SJCRH30 (cell line): Measurements from ENCODE around the gene OR2T11. TPM values are rescaled to one million over a fixed set of nuclear protein-coding genes. Genes with fewer than 3 reads are reported as not detected.
A peak's percentile ranks its signal among the peaks of the same experiment; 100 is the strongest.
"Not testable (repeated sequence)": the region's sequence is repeated elsewhere in the genome, so short reads cannot be mapped to it uniquely, and the experiment has no call there.

ENCODE experiments used
- DNase-seq, 2 experiments: peaks; one replicate each; pipeline ENCODE4 v3.0.0-alpha.2; 2015 to 2020
- H3K27ac ChIP-seq: fragments of 250-450 bp; sonication (Bioruptor Pico); 2 replicates; pipeline ENCODE4 v1.5.1; 2020; ENCODE audit warnings: mild to moderate bottlenecking, moderate library complexity
- H3K27me3 ChIP-seq: fragments of 250-450 bp; sonication (Bioruptor Pico); 2 replicates; pipeline ENCODE4 v1.5.1; 2020; ENCODE audit warnings: mild to moderate bottlenecking, moderate library complexity
- H3K36me3 ChIP-seq: fragments of 250-450 bp; sonication (Bioruptor Pico); 2 replicates; pipeline ENCODE4 v1.5.1; 2020; ENCODE audit warnings: mild to moderate bottlenecking, moderate library complexity
- H3K4me1 ChIP-seq: fragments of 250-450 bp; sonication (Bioruptor Pico); 2 replicates; pipeline ENCODE4 v1.5.1; 2020; ENCODE audit warnings: mild to moderate bottlenecking, moderate library complexity
- H3K4me3 ChIP-seq: fragments of 250-450 bp; sonication (Bioruptor Pico); 2 replicates; pipeline ENCODE4 v1.5.1; 2020; ENCODE audit warnings: mild to moderate bottlenecking, moderate library complexity
- H3K9me3 ChIP-seq: fragments of 250-450 bp; sonication (Bioruptor Pico); replicated peaks from 2 replicates; pipeline ENCODE4 v1.5.1; 2020; ENCODE audit warnings: mild to moderate bottlenecking, moderate library complexity
- total RNA-seq: library from RNA; depleted of rRNA; stranded (reverse); fragments of >200 nt; shearing (Covaris generic); gene quantifications from 2 replicates; pipeline ENCODE4 v1.2.3, GENCODE V29; 2014; rRNA removed

Gene OR2T11
- not detected in 2 replicates for total RNA-seq

- not testable (repeated sequence) for H3K4me3 ChIP-seq, DNase-seq
Measured at GRCh38 chr1:248634991-248635390, at the start of gene OR2T11. OR2T11 (minus strand) TSS chr1:248635091; CDS start chr1:248627128, 7,963 bp downstream.

GRCh38 chr1:248681651-248682050, 46.8 kb upstream of the OR2T11 start:
- no peaks in the 10 kb centered on the region for H3K4me1 ChIP-seq
- no peak for DNase-seq
- no peaks in the 10 kb centered on the region for H3K27me3 ChIP-seq
- no peaks in the 10 kb centered on the region for H3K9me3 ChIP-seq
- no peak overlapping the region for H3K4me3 ChIP-seq
- H3K36me3 ChIP-seq, result no peaks in the 10 kb centered on the region
- no peak overlapping the region for H3K27ac ChIP-seq

More at GRCh38 chr1:248634991-248635390, at the start of gene OR2T11:
- H3K9me3 ChIP-seq, H3K4me1 ChIP-seq, H3K27ac ChIP-seq, H3K27me3 ChIP-seq, H3K36me3 ChIP-seq: not testable (repeated sequence)

- Histone ChIP-seq H3K27me3 (no peaks in the 10 kb centered on the region), H3K4me3 (no peak overlapping the region), H3K36me3 (no peaks in the 10 kb centered on the region), H3K27ac (no peak overlapping the region), H3K9me3 (no peaks in the 10 kb centered on the region), H3K4me1 (no peaks in the 10 kb centered on the region)
- DNase-seq, result peak in 1 of 2 experiments; percentile 8
Measured at GRCh38 chr1:248670003-248670402, 35.1 kb upstream of the OR2T11 start.

GRCh38 chr1:248663453-248664328, 28.8 kb upstream of the OR2T11 start:
- not testable (repeated sequence) for H3K27ac ChIP-seq, DNase-seq, H3K4me3 ChIP-seq, H3K36me3 ChIP-seq, H3K27me3 ChIP-seq, H3K9me3 ChIP-seq, H3K4me1 ChIP-seq

GRCh38 chr1:248656797-248657196, 21.9 kb upstream of the OR2T11 start:
- not testable (repeated sequence) for H3K36me3 ChIP-seq, H3K27ac ChIP-seq, H3K4me1 ChIP-seq, DNase-seq, H3K27me3 ChIP-seq, H3K4me3 ChIP-seq, H3K9me3 ChIP-seq

GRCh38 chr1:248655354-248655753, 20.5 kb upstream of the OR2T11 start, which contains the start of gene OR2T27:
OR2T27 (minus strand) TSS chr1:248655528; CDS start chr1:248650884, 4,644 bp downstream.
- H3K36me3 ChIP-seq, H3K4me3 ChIP-seq, H3K4me1 ChIP-seq, H3K27me3 ChIP-seq, DNase-seq, H3K27ac ChIP-seq, H3K9me3 ChIP-seq: not testable (repeated sequence)

- H3K4me1 ChIP-seq, H3K27me3 ChIP-seq, DNase-seq: not testable (repeated sequence)
Measured at GRCh38 chr1:248648770-248649536, 14.1 kb upstream of the OR2T11 start.

GRCh38 chr1:248645178-248645577, 10.3 kb upstream of the OR2T11 start, which contains the start of gene OR2T35:
OR2T35 (minus strand) TSS chr1:248645278; CDS start chr1:248639258, 6,020 bp downstream.
- DNase-seq, H3K27ac ChIP-seq, H3K4me1 ChIP-seq, H3K9me3 ChIP-seq, H3K27me3 ChIP-seq, H3K36me3 ChIP-seq, H3K4me3 ChIP-seq: not testable (repeated sequence)

More at GRCh38 chr1:248648770-248649536, 14.1 kb upstream of the OR2T11 start:
- H3K4me3 ChIP-seq, H3K9me3 ChIP-seq, H3K27ac ChIP-seq, H3K36me3 ChIP-seq: not testable (repeated sequence)

GRCh38 chr1:248642971-248643651, 8.2 kb upstream of the OR2T11 start:
- not testable (repeated sequence) for H3K27me3 ChIP-seq, DNase-seq, H3K9me3 ChIP-seq, H3K36me3 ChIP-seq, H3K4me3 ChIP-seq, H3K27ac ChIP-seq, H3K4me1 ChIP-seq

- not testable (repeated sequence) for DNase-seq, H3K27ac ChIP-seq, H3K36me3 ChIP-seq, H3K9me3 ChIP-seq, H3K4me3 ChIP-seq, H3K27me3 ChIP-seq, H3K4me1 ChIP-seq
Measured at GRCh38 chr1:248641583-248641982, 6.7 kb upstream of the OR2T11 start.

- H3K9me3 ChIP-seq, DNase-seq, H3K4me3 ChIP-seq, H3K36me3 ChIP-seq, H3K27me3 ChIP-seq, H3K27ac ChIP-seq, H3K4me1 ChIP-seq: not testable (repeated sequence)
Measured at GRCh38 chr1:248640906-248641305, 6.0 kb upstream of the OR2T11 start.

GRCh38 chr1:248639652-248640051, 4.8 kb upstream of the OR2T11 start:
- H3K4me1 ChIP-seq, DNase-seq, H3K4me3 ChIP-seq, H3K27ac ChIP-seq, H3K27me3 ChIP-seq, H3K9me3 ChIP-seq, H3K36me3 ChIP-seq: not testable (repeated sequence)

- not testable (repeated sequence) for H3K9me3 ChIP-seq, H3K4me1 ChIP-seq, H3K36me3 ChIP-seq, H3K4me3 ChIP-seq, DNase-seq, H3K27ac ChIP-seq, H3K27me3 ChIP-seq
Measured at GRCh38 chr1:248636612-248637011, 1.7 kb upstream of the OR2T11 start.

- H3K27me3 ChIP-seq, result no peaks in the 10 kb centered on the region
- no peak overlapping the region for H3K4me3 ChIP-seq
- no peaks in the 10 kb centered on the region for H3K36me3 ChIP-seq
- no peaks in the 10 kb centered on the region for H3K4me1 ChIP-seq
- DNase-seq, result no peak
- H3K27ac ChIP-seq, result no peak overlapping the region
- H3K9me3 ChIP-seq, result no peaks in the 10 kb centered on the region
Measured at GRCh38 chr1:248631354-248632008, 3.4 kb downstream of the OR2T11 start.
